Mesothelial cell of epicardium (in vitro differentiated cells): ENCODE results near the gene POM121L2. TPM values are rescaled to one million over a fixed set of nuclear protein-coding genes. Genes with fewer than 3 reads are reported as not detected.

Experiments used
- DNase-seq, 2 experiments: peaks; one replicate each; pipeline ENCODE4 v3.0.0; 2021; ENCODE audit warnings: low spot score in 2 of 2; ENCODE audit not compliant: unreplicated experiment in 2 of 2
- H3K27ac Mint-ChIP-seq: 2 replicates; pipeline ENCODE4 v1.8.0; 2021; ENCODE audit warnings: mixed read lengths
- H3K27me3 Mint-ChIP-seq: 2 replicates; pipeline ENCODE4 v1.8.0; 2021; ENCODE audit warnings: low read depth, mixed read lengths
- H3K36me3 Mint-ChIP-seq: 2 replicates; pipeline ENCODE4 v1.8.0; 2021; ENCODE audit warnings: mixed read lengths
- H3K4me1 Mint-ChIP-seq: 2 replicates; pipeline ENCODE4 v1.8.0; 2021; ENCODE audit warnings: mixed read lengths
- H3K4me3 Mint-ChIP-seq: 2 replicates; pipeline ENCODE4 v1.8.0; 2021; ENCODE audit warnings: mild to moderate bottlenecking, moderate library complexity, mixed read lengths
- H3K9me3 Mint-ChIP-seq: 2 replicates; pipeline ENCODE4 v1.8.0; 2021; ENCODE audit warnings: mixed read lengths
- CTCF ChIP-seq: fragments of 200-600 bp; sonication (generic); IDR thresholded peaks from one replicate; pipeline ENCODE4 v1.5.0; 2021; ENCODE audit warnings: antibody characterized with exemption; ENCODE audit not compliant: unreplicated experiment
- total RNA-seq: library from RNA; stranded (reverse); gene quantifications from 3 replicates; pipeline ENCODE4 v1.2.1, GENCODE V29; 2021

Gene POM121L2
- total RNA-seq, 1 donor from 2014 or later = not detected

GRCh38 chr6:27297857-27298730, 14.0 kb downstream of the POM121L2 start:
- Mint-ChIP-seq H3K4me3 (peak overlapping the region; percentile 57), H3K27ac (no peak overlapping the region), H3K36me3 (no peaks in the 10 kb centered on the region), H3K4me1 (peaks cover 15% of the 10 kb centered on the region), H3K27me3 (peaks cover 73% of the 10 kb centered on the region), H3K9me3 (peaks cover 3% of the 10 kb centered on the region)
- TF ChIP-seq CTCF = no peak
- DNase-seq = no peak

GRCh38 chr6:27297484-27297856, 14.6 kb downstream of the POM121L2 start:
- Mint-ChIP-seq H3K4me3 (peak overlapping the region; percentile 57), H3K9me3 (peaks cover under 1% of the 10 kb centered on the region), H3K27me3 (peaks cover 68% of the 10 kb centered on the region), H3K36me3 (no peaks in the 10 kb centered on the region), H3K4me1 (peaks cover 15% of the 10 kb centered on the region), H3K27ac (no peak overlapping the region)
- TF ChIP-seq CTCF = no peak
- DNase-seq = no peak

GRCh38 chr6:27296106-27296783, 15.8 kb downstream of the POM121L2 start:
- TF ChIP-seq CTCF = no peak
- H3K4me1 Mint-ChIP-seq = peaks cover 15% of the 10 kb centered on the region
- H3K27me3 Mint-ChIP-seq = peaks cover 70% of the 10 kb centered on the region
- DNase-seq = no peak
- peak overlapping the region; percentile 82 for H3K4me3 Mint-ChIP-seq
- H3K27ac Mint-ChIP-seq = peak overlapping the region; percentile 48
- H3K36me3 Mint-ChIP-seq = no peaks in the 10 kb centered on the region
- no peaks in the 10 kb centered on the region for H3K9me3 Mint-ChIP-seq

GRCh38 chr6:27295301-27296079, 16.6 kb downstream of the POM121L2 start:
- H3K27ac Mint-ChIP-seq = no peak overlapping the region
- no peaks in the 10 kb centered on the region for H3K9me3 Mint-ChIP-seq
- H3K27me3 Mint-ChIP-seq = peaks cover 74% of the 10 kb centered on the region
- peak overlapping the region; percentile 82 for H3K4me3 Mint-ChIP-seq
- peaks cover 21% of the 10 kb centered on the region for H3K4me1 Mint-ChIP-seq
- no peak for DNase-seq
- TF ChIP-seq CTCF = no peak
- no peaks in the 10 kb centered on the region for H3K36me3 Mint-ChIP-seq

- H3K4me1 Mint-ChIP-seq = peaks cover 28% of the 10 kb centered on the region
- DNase-seq = no peak
- H3K9me3 Mint-ChIP-seq = no peaks in the 10 kb centered on the region
- no peak overlapping the region for H3K27ac Mint-ChIP-seq
- no peak overlapping the region for H3K4me3 Mint-ChIP-seq
- no peaks in the 10 kb centered on the region for H3K36me3 Mint-ChIP-seq
- no peak for TF ChIP-seq CTCF
- peaks cover 77% of the 10 kb centered on the region for H3K27me3 Mint-ChIP-seq
These were observed 17.7 kb downstream of the POM121L2 start for GRCh38 chr6:27294409-27294808.
